NB4 (cell line): ENCODE results near the gene PNRC1.

Experiments
- MYC ChIP-seq: IDR thresholded peaks from 2 replicates; pipeline ENCODE4 v1.6.1; 2011; ENCODE audit warnings: low read depth, low read length
- POLR2A ChIP-seq: IDR thresholded peaks from 2 replicates; pipeline ENCODE4 v1.6.1; 2011; ENCODE audit warnings: mild to moderate bottlenecking; ENCODE audit not compliant: insufficient read length; ENCODE audit errors: extremely low read depth
- TF ChIP-seq, protein P1 (sequence below): IDR thresholded peaks from one replicate; pipeline ENCODE4 v1.5.1; 2012; ENCODE audit warnings: low read depth, low read length
- TF ChIP-seq, protein P2 (sequence below): IDR thresholded peaks from 2 replicates; pipeline ENCODE4 v1.6.1; 2011; ENCODE audit warnings: low read depth, low read length

DNA sequence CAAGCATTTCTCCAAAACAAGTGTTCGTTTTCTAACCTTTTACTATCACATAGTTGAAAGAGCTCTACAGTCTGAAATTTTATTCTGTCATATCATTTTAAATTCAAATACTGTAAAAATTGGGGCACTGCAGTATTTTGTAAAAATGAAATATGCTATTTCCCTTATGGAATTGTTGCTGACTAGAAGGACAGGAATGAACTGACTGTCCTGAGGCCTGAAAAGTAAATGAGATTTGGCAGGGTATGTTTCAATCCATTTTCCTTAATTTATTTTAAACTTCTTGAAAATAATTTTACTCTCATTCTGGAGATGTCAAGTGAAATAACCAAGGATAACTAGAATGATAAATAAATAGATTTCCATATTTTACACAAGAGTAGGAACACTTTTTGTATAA is 11.9 kb upstream of the PNRC1 start:
- TF ChIP-seq, protein P1, sequence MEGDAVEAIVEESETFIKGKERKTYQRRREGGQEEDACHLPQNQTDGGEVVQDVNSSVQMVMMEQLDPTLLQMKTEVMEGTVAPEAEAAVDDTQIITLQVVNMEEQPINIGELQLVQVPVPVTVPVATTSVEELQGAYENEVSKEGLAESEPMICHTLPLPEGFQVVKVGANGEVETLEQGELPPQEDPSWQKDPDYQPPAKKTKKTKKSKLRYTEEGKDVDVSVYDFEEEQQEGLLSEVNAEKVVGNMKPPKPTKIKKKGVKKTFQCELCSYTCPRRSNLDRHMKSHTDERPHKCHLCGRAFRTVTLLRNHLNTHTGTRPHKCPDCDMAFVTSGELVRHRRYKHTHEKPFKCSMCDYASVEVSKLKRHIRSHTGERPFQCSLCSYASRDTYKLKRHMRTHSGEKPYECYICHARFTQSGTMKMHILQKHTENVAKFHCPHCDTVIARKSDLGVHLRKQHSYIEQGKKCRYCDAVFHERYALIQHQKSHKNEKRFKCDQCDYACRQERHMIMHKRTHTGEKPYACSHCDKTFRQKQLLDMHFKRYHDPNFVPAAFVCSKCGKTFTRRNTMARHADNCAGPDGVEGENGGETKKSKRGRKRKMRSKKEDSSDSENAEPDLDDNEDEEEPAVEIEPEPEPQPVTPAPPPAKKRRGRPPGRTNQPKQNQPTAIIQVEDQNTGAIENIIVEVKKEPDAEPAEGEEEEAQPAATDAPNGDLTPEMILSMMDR, result no peak
- TF ChIP-seq POLR2A (no peak), MYC (no peak)
- TF ChIP-seq, protein P2, sequence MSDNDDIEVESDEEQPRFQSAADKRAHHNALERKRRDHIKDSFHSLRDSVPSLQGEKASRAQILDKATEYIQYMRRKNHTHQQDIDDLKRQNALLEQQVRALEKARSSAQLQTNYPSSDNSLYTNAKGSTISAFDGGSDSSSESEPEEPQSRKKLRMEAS, result no peak
